ENCODE results near the gene SIGLEC9.

Gene SIGLEC9

DNA sequence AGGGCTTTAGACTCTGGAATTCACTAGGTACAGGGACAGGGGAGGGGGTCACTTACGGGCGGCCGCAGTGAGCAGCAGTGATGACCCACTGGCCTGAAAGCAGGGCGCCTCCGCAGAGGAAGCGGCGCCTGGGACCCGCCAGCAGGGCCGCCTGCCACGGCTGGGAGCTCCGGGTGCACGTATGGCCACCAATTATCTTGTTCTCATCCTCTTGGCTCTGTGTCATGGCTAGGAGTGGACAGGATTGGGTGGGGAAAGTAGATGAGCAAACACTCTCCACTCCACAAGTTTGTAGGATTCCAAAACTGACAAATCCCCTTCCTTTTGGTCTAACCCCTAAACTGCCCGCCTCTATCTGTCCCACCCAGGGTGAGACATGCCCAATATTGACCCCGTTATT, 43.2 kb upstream of the SIGLEC9 start:
- Histone ChIP-seq H3K9me2 (replicated peaks; ENCODE audit: low read depth, low read length) (no peaks in the 10 kb centered on the region), H3K4me1 (ENCODE audit: insufficient read depth, low read length, poor library complexity, severe bottlenecking) (no peaks in the 10 kb centered on the region), H3K79me2 (ENCODE audit: insufficient read depth, low read length) (no peaks in the 10 kb centered on the region), H3F3A (ENCODE audit: low read depth) (no peaks in the 10 kb centered on the region), H2AFZ (ENCODE audit: low read length) (no peak overlapping the region), H3K4me2 (ENCODE audit: low read depth, low read length, poor library complexity, severe bottlenecking) (no peak overlapping the region), H3K9ac (ENCODE audit: low read depth, low read length, poor library complexity, severe bottlenecking) (no peak overlapping the region), H4K20me1 (ENCODE audit: insufficient read depth, low read length, poor library complexity, severe bottlenecking) (no peaks in the 10 kb centered on the region), H3K36me3 (ENCODE audit: insufficient read depth, low read length) (no peaks in the 10 kb centered on the region), H3K27me3 (ENCODE audit: insufficient read depth, low read length, poor library complexity, severe bottlenecking) (no peaks in the 10 kb centered on the region), H3K9me3 (ENCODE audit: insufficient read depth, low read depth, low read length) (no peaks in the 10 kb centered on the region; the same call in 1 of the 2 replicates), H3K4me3 (ENCODE audit: low read length, poor library complexity, severe bottlenecking) (no peak overlapping the region)
- TF ChIP-seq, protein P1, sequence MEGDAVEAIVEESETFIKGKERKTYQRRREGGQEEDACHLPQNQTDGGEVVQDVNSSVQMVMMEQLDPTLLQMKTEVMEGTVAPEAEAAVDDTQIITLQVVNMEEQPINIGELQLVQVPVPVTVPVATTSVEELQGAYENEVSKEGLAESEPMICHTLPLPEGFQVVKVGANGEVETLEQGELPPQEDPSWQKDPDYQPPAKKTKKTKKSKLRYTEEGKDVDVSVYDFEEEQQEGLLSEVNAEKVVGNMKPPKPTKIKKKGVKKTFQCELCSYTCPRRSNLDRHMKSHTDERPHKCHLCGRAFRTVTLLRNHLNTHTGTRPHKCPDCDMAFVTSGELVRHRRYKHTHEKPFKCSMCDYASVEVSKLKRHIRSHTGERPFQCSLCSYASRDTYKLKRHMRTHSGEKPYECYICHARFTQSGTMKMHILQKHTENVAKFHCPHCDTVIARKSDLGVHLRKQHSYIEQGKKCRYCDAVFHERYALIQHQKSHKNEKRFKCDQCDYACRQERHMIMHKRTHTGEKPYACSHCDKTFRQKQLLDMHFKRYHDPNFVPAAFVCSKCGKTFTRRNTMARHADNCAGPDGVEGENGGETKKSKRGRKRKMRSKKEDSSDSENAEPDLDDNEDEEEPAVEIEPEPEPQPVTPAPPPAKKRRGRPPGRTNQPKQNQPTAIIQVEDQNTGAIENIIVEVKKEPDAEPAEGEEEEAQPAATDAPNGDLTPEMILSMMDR (conservative IDR thresholded peaks at IDR 0.05; ENCODE audit: low read length): no peak
- no peak for TF ChIP-seq EZH2phosphoT487 (IDR thresholded peaks at IDR 0.05; ENCODE audit: borderline replicate concordance)

DNA sequence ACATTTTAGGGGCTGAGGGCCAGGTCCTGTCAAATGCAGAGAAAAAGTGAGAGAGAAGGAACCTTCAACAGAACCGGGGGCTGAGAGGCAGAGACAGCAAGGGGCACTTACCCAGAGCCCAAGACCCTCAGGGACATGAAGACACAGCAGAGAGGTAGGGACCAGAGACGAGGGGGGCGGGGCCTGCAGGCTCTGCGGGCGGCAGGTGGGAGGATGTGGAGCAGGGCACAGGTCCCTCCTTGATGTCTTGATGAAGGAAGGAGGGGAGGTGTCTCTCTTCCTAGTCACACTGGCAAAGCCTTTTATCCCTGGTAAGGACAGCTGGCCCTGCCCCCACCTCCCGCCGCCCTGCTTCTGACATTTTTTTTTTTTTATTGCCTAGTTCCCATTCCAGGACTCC, 42.1 kb upstream of the SIGLEC9 start, which contains the start of gene KLK14:
Gene KLK14 (minus strand): TSS at position 277 of the 400 bp plus-strand sequence. CDS start 273 bp downstream, at position 4.
- no peaks in the 10 kb centered on the region for H3K4me1 ChIP-seq (ENCODE audit: insufficient read depth, low read length, poor library complexity, severe bottlenecking)
- no peaks in the 10 kb centered on the region for H3K27me3 ChIP-seq (ENCODE audit: insufficient read depth, low read length, poor library complexity, severe bottlenecking)
- H3K9ac ChIP-seq (ENCODE audit: low read depth, low read length, poor library complexity, severe bottlenecking): no peak within 1 kb of the TSS
- H3F3A ChIP-seq (ENCODE audit: low read depth): no peaks in the 10 kb centered on the region
- H3K4me3 ChIP-seq (ENCODE audit: low read length, poor library complexity, severe bottlenecking): no peak within 1 kb of the TSS
- no peaks in the 10 kb centered on the region for H3K36me3 ChIP-seq (ENCODE audit: insufficient read depth, low read length)
- no peaks in the 10 kb centered on the region for H3K9me2 ChIP-seq (replicated peaks; ENCODE audit: low read depth, low read length)
- TF ChIP-seq, protein P1 (conservative IDR thresholded peaks at IDR 0.05; ENCODE audit: low read length): no peak
- no peak for TF ChIP-seq EZH2phosphoT487 (IDR thresholded peaks at IDR 0.05; ENCODE audit: borderline replicate concordance)
- no peaks in the 10 kb centered on the region for H3K79me2 ChIP-seq (ENCODE audit: insufficient read depth, low read length)
- no peak within 1 kb of the TSS for H2AFZ ChIP-seq (ENCODE audit: low read length)
- no peaks in the 10 kb centered on the region for H4K20me1 ChIP-seq (ENCODE audit: insufficient read depth, low read length, poor library complexity, severe bottlenecking)
- H3K4me2 ChIP-seq (ENCODE audit: low read depth, low read length, poor library complexity, severe bottlenecking): no peak within 1 kb of the TSS
- H3K9me3 ChIP-seq (ENCODE audit: insufficient read depth, low read depth, low read length): no peaks in the 10 kb centered on the region; the same call in 1 of the 2 replicates

DNA sequence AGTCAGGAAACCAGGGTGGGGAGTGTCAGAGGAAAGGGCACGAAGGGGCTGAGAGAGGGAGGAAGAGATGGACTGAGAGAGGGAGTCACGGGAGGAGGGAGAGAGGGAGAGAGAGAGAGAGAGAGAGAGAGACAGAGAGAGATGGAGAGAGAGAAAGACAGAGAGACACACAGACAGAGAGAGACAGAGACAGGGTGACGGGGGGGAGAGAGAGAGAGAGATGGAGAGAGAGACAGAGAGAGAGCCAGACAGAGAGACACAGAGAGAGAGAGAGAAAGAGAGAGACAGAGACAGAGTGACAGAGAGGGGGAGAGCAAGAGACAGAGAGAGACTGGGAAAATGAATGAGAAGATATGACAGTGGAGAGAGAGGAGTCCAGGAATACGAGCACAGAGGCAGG, 41.5 kb upstream of the SIGLEC9 start:
- TF ChIP-seq, protein P1 (conservative IDR thresholded peaks at IDR 0.05; ENCODE audit: low read length): no peak
- TF ChIP-seq EZH2phosphoT487 (IDR thresholded peaks at IDR 0.05; ENCODE audit: borderline replicate concordance): no peak

More for the DNA sequence above, 41.5 kb upstream of the SIGLEC9 start:
- Histone ChIP-seq H2AFZ (ENCODE audit: low read length) (no peak overlapping the region), H3K9me2 (replicated peaks; ENCODE audit: low read depth, low read length) (no peaks in the 10 kb centered on the region), H3K4me2 (ENCODE audit: low read depth, low read length, poor library complexity, severe bottlenecking) (no peak overlapping the region), H3K4me1 (ENCODE audit: insufficient read depth, low read length, poor library complexity, severe bottlenecking) (no peaks in the 10 kb centered on the region), H4K20me1 (ENCODE audit: insufficient read depth, low read length, poor library complexity, severe bottlenecking) (no peaks in the 10 kb centered on the region), H3K4me3 (ENCODE audit: low read length, poor library complexity, severe bottlenecking) (no peak overlapping the region), H3K36me3 (ENCODE audit: insufficient read depth, low read length) (no peaks in the 10 kb centered on the region), H3K9me3 (ENCODE audit: insufficient read depth, low read depth, low read length) (no peaks in the 10 kb centered on the region; the same call in 1 of the 2 replicates), H3K9ac (ENCODE audit: low read depth, low read length, poor library complexity, severe bottlenecking) (no peak overlapping the region), H3K27me3 (ENCODE audit: insufficient read depth, low read length, poor library complexity, severe bottlenecking) (no peaks in the 10 kb centered on the region), H3F3A (ENCODE audit: low read depth) (no peaks in the 10 kb centered on the region), H3K79me2 (ENCODE audit: insufficient read depth, low read length) (no peaks in the 10 kb centered on the region)
